Ishikawa (cell line): ENCODE data around the gene RNF31.

Source experiments
- CREB1 ChIP-seq: IDR thresholded peaks from 2 replicates; pipeline ENCODE4 v1.6.1; 2012; ENCODE audit warnings: low read depth
- EP300 ChIP-seq: IDR thresholded peaks from 2 replicates; pipeline ENCODE4 v1.6.1; 2012; ENCODE audit warnings: borderline replicate concordance
- MAX ChIP-seq: IDR thresholded peaks from 2 replicates; pipeline ENCODE4 v1.6.1; 2012
- NFIC ChIP-seq: IDR thresholded peaks from 2 replicates; pipeline ENCODE4 v1.6.1; 2012
- RAD21 ChIP-seq: IDR thresholded peaks from 2 replicates; pipeline ENCODE4 v1.6.1; 2012; ENCODE audit warnings: low read depth
- USF1 ChIP-seq: IDR thresholded peaks from 2 replicates; pipeline ENCODE4 v1.6.1; 2012

DNA sequence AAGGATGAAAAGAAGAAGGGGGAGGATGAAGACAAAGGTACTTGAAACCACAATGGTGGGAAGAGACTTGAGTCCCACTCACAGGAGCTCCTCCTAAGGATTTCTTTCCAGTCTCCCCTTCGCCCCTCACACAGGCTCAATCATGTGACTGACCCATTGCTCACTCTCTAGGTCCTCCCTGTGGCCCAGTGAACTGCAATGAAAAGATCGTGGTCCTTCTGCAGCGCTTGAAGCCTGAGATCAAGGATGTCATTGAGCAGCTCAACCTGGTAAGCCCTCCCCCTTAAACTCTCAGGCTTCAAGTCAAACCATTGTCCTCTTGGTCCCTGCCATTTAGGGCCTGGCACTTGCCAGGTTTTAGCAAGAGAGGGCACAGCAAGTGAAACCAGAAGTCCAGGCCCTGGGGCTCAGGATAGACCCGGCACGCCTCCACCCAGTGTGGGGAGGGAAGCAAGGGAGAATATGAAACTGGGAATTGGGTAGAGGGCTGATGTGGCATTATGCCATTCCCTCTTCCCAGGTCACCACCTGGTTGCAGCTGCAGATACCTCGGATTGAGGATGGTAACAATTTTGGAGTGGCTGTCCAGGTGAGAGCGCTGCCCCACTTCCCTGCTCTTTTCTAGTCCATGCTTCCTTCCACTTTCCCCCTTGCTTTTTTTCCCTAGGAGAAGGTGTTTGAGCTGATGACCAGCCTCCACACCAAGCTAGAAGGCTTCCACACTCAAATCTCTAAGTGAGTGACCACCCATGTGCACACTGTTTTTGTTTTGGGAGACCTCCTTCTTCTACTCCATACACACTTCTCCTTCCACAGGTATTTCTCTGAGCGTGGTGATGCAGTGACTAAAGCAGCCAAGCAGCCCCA, 9.5 kb upstream of the RNF31 start:
- no peak for TF ChIP-seq RAD21
- no peak for TF ChIP-seq EP300
- TF ChIP-seq MAX = no peak
- no peak for TF ChIP-seq USF1
- TF ChIP-seq NFIC = no peak
- no peak for TF ChIP-seq CREB1
